Stomach (tissue), 4 donors: ENCODE results near the gene SEC14L2.

Experiments used
- CTCF ChIP-seq, 7 experiments: fragments of 450-650 bp in 4 of 7; fragments of 200-600 bp in 3 of 7; sonication (generic) in 3 of 7; IDR thresholded peaks; one replicate each; pipeline ENCODE4 v1.5.1; 2016 to 2019; ENCODE audit warnings: antibody characterized with exemption in 7 of 7, control low read depth in 2 of 7, mild to moderate bottlenecking in 1 of 7
- POLR2A ChIP-seq, 4 donors: fragments of 450-650 bp; IDR thresholded peaks; one replicate each; pipeline ENCODE4 v1.6.1; 2016; ENCODE audit warnings: antibody characterized with exemption in 4 of 4, control low read depth in 2 of 4, mild to moderate bottlenecking in 1 of 4, moderate library complexity in 1 of 4
- POLR2AphosphoS5 ChIP-seq, 3 donors: sonication (generic); formaldehyde crosslinking; IDR thresholded peaks; one replicate each; pipeline ENCODE4 v1.6.1; 2016; ENCODE audit warnings: antibody characterized with exemption in 3 of 3

- TF ChIP-seq POLR2A (IDR thresholded peaks at IDR 0.05), result no peak
- TF ChIP-seq CTCF (IDR thresholded peaks at IDR 0.05), result no peak
- no peak for TF ChIP-seq POLR2AphosphoS5 (IDR thresholded peaks at IDR 0.05)
Observed at GRCh38 chr22:30398685-30399680, 2.2 kb downstream of the SEC14L2 start.
